GM20431 (cell line): ENCODE measurements around the gene SIVA1.

Experiments
- in situ Hi-C: fragments of 300-500 bp; cut with MseI, MboI; formaldehyde crosslinking; loops from one replicate; pipeline ENCODE4 v1.15.0; 2020; ENCODE audit warnings: low sequenced_read_pairs; ENCODE audit not compliant: unreplicated experiment

The SIVA1 gene

GRCh38 chr14:104732931-104733681 lies 19.8 kb upstream of the SIVA1 start:
- in situ Hi-C loops: no loop called here

GRCh38 chr14:104734051-104734587 lies 18.8 kb upstream of the SIVA1 start:
- in situ Hi-C loops: no loop called here

DNA sequence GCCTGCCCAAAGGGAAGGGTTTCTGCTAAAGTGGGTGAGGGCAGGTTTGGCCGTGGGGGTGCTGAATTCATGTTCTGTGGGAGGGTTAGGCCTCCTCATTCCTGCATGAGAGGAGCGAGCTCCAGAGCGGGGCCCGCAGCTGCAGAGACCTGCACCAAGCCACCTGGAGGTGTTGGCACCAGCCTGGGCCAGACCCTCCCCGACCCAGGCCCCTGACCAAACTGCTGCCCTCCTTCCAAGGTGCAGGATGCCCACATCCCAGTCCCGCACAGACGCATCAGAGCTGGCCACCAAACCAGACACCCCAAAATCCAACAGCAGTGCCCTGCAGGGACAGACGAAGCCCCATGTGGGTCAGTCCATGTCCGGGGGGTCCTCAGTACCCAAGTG lies 18.4 kb upstream of the SIVA1 start:
- in situ Hi-C loops: no loop called here

- in situ Hi-C loops: no loop called here
These were observed 17.8 kb upstream of the SIVA1 start for GRCh38 chr14:104734991-104735779.

DNA sequence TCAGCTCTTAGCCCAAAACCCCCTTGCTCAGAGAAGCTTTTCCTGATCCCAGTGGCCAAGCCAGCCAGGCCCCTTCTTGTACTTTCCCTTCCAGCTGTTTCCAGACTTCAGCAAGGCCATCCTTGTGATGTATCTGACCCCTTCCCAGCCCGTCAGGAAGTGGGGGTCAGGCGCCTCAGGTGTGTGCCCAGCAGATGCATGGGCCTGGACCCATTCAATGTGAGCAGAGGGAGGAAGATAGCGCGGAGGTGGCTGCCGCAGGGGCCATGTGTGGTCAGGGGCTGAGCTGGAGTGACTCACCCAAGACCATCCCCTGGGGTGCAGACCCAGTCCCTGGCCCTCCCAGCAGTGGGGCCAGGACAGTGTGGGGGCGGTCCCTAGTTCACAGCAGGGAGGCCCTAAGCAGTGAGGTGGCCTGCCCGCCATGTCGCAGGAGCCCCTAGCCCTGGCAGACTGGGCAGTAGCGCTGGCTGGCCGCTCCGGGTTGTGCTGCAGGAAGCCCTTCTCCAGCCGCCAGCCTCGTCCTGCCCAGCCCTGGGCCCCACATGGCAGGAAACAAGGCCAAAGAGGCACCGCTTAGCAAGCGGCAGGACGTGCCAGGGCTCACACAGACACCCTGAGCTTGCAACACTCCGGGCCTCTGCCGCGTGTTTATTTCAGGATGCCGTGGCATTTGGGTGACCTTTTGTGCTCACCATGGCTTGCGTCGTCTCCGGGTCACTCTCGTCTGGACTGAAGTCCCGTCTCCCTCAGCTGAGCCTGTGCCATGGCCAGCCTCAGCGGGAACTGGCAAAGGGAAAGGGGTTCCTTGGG lies 16.9 kb upstream of the SIVA1 start:
- in situ Hi-C loops: no loop called here

GRCh38 chr14:104738375-104739019 lies 14.4 kb upstream of the SIVA1 start:
- in situ Hi-C loops: no loop called here

DNA sequence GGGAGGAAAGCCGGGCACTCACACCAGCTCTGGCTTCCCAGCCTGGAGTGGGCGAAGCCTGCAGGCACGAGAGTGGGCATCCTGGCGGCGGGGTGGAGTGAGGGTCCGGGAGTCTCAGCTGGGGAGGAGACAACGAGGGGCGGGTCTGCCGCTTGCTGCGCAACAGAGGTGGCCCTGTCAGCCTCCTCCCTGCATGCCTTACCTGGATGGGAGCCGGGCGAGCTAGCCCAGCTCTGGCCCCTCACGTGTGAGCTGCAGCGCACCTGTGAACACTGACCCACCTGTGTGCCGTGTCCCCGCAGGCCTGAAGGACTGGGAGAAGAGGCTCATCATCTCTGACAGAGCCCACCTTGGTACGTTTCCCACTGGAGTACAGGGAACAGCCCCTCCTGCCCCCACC lies 13.9 kb upstream of the SIVA1 start:
- in situ Hi-C loops: no loop called here

DNA sequence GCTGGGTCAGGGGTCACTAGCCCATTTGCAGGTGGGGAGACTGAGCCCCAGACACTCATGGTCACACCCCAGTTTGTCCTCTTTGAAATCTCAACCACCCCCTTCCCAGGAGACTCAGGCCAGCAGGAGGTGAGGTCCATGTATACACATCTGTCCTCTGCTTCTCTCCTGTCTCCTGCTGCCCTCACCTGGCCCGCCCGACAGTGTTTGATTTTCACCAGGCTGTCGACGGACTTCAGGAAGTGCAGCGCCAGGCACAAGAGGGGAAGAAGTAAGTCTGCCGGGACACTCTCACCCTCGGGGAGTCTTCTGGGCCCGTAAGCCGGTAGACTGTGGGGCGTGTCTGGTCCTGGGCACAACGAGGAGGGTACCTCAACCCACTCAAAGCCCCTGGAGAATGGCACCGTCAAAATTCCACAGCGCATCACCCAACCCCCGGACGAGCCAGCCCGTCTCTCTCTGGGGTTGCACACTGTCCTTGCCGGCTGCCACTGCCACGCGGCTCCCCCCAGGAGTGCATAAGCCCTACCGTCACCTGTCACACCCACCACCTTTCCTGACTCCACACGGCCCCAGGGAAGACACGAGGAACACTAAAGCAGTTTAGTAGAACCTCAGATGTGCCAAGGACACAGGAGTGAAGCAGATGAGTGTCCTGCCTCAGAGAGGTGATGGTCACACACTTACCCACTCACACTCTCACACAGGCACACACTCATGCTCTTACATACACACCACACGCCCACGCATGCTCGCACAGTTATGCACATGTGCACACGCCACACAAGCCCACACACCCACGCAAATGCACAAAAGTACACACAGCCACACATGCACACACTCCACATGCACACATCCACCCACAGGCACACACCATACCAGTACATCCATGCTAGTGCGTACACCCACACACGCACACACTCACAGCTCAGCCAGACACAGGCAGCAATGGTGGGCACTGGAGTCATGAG lies 13.1 kb upstream of the SIVA1 start:
- in situ Hi-C loops: no loop called here

- in situ Hi-C loops: no loop called here
These were observed 11.7 kb upstream of the SIVA1 start for GRCh38 chr14:104741108-104741802.

DNA sequence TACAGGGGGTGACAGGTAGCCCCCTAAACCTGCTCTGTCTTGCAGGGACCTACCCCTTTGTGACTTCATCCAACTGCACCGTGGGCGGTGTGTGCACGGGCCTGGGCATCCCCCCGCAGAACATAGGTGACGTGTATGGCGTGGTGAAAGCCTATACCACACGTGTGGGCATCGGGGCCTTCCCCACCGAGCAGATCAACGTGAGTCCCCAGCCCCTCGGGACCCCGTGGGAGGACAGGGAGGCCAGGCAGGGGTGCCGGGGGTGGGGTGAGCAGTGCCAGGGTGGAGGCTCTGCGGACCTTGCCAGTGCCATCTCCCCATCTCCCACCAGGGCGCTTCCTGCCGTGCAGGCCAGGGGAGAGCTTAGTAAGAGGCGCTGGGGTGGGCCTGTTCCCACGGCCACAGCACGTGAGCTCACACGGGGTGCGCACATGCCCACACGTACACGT lies 11.1 kb upstream of the SIVA1 start:
- in situ Hi-C loops: no loop called here

GRCh38 chr14:104742586-104743455 lies 10.1 kb upstream of the SIVA1 start:
- in situ Hi-C loops: no loop called here

DNA sequence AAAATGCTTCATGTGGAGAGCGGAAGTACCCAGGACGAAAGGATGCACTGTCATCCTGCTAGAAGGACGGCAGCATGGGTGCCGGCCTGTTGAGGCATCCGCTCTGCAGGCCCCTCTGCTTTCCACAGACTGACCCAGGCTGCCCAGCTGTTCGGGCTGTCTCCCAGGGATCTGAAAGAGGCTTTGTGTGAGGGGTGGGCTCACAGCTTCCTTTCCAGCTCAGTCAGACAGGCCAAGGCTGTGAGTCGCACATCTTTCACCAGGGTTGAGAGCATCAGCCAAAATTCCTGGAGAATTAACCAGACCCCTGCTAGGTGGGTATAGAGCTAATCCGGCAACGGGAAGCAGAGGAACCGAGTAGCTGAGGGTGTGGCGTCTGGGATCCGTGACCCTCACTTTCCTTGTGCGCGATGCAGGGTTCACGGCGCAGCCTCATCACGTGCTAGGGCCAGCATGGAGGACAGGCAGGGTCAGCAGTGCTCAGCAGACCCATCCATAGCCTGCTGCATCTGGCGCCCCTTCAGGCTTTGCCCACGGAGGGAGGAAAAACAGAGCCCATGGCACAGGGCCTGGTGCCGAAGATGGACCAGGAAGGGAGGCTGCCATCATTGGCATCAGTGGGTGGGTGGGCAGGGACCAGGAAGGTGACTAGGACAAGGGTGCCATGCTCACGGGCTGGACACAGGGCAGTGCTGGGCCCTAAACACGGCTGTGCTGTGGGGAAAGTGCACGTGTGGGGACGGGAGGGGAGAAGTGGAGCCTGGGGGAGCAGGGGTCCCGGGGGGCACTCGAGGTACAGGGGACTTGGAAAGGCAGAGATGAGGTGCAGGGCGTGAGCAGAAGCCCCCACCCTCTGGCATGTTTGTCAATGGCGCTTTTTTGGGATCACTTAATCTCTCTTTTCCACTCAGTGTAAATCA lies 9.2 kb upstream of the SIVA1 start:
- in situ Hi-C loops: no loop called here

GRCh38 chr14:104744484-104744883 lies 8.5 kb upstream of the SIVA1 start:
- in situ Hi-C loops: no loop called here

DNA sequence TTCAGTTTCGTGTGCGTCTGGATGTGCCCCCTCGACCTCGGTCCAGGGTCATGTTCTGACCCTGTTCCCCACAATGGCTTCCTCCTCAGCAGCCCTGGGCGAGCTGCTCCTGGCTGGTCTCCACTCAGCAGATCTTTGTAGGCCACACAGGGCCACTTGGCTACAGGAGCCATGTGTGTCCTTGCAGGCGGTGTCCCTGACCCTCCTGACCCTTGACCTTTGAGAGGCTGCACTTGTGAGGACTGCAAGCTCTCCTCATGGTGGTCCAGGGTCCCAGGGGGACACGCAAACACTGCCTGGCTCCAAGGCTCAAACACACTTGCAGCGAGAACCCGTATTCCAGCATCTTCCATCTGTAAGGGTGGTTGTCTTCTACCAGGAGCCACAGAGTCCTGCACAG lies 7.5 kb upstream of the SIVA1 start:
- in situ Hi-C loops: no loop called here

DNA sequence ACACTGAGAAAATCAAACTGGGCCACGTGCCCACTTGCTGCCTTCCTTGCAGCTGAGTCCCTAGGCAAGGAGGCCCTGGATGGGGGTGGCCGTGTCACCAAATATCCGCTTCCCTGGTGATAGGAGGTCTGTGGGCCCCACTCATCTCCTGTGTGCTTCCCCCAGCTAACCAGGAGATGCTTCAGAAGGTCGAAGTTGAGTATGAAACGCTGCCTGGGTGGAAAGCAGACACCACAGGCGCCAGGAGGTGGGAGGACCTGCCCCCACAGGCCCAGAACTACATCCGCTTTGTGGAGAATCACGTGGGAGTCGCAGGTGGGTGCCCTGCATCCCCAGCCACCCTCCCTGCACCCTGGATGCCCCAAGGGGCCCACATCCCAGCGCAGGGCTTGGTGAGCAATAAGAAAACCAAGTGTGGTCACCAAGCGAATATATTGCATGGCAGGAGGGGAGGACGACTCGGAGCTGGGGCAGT lies 6.8 kb upstream of the SIVA1 start:
- in situ Hi-C loops: no loop called here

DNA sequence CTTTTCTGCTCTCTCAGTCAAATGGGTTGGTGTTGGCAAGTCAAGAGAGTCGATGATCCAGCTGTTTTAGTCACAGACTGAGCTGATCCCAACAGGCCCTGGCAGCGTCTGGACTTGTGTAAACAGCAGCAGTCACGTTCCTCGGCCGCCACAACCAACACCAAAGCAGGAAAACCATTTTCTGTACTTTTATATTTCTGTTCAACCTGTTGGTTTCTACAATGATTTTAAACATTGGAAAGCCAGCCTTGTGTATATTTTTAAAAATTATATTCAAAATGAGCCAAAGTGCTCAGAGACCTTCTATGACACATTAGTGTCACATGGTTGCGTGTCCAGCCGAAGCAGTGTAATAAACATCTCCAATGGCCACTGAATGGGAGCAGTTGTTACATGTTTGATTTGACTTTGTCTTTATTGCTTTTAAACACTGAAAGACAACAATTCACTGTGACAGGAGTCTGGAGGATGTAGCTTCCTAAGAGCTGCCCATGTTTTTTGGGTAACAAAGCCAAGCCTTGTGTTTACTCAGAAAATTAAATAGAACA lies 5.9 kb upstream of the SIVA1 start:
- in situ Hi-C loops: no loop called here
